PC-3 (cell line): ENCODE measurements around the gene PCNX2. TPM values are rescaled to one million over a fixed set of nuclear protein-coding genes. Genes with fewer than 3 reads are reported as not detected.

ENCODE experiments used
- ATAC-seq: fragments of 200-7000 bp; cut with Tn5 transposase; 2 replicates; pipeline ENCODE4 v1.9.1; 2020; ENCODE audit warnings: mild to moderate bottlenecking, moderate library complexity
- BruUV-seq: library from RNA; stranded (reverse); fragments of 400-500 nt; replicated peaks from 2 replicates; lab custom pipeline; 2021; lab: Mats Ljungman, UMichigan
- CTCF ChIA-PET: fragments of 300-600 bp; sonication (Branson Sonifier 250); formaldehyde crosslinking; loops from one replicate; lab custom pipeline; 2022; ENCODE audit warnings: antibody characterized with exemption; lab: Charles Lee
- POLR2A ChIA-PET: fragments of 300-600 bp; sonication (Branson Sonifier 250); formaldehyde crosslinking; loops from one replicate; lab custom pipeline; 2022; ENCODE audit warnings: antibody characterized with exemption; ENCODE audit not compliant: unreplicated experiment; lab: Charles Lee
- DNase-seq: peaks from one replicate; pipeline ENCODE4 v3.0.0-alpha.2; 2015
- H2AFZ ChIP-seq: fragments of 300-600 bp; sonication (generic); 2 replicates; pipeline ENCODE4 v1.6.0; 2016; ENCODE audit warnings: antibody characterized with exemption, low read length
- H3F3A ChIP-seq: fragments of 300-600 bp; sonication (generic); one replicate; pipeline ENCODE4 v1.6.0; 2017; ENCODE audit warnings: antibody characterized with exemption, low read length, control low read depth, mild to moderate bottlenecking; ENCODE audit not compliant: unreplicated experiment
- H3K27ac ChIP-seq: fragments of 300-600 bp; sonication (generic); 2 replicates; pipeline ENCODE4 v1.5.1; 2016; ENCODE audit warnings: mild to moderate bottlenecking, low read length
- H3K27me3 ChIP-seq: fragments of 300-600 bp; sonication (generic); 2 replicates; pipeline ENCODE4 v1.6.1; 2016; ENCODE audit warnings: low read length, mixed read lengths
- H3K36me3 ChIP-seq: fragments of 300-600 bp; sonication (generic); 2 replicates; pipeline ENCODE4 v1.6.1; 2016; ENCODE audit warnings: low read depth, mixed run types, low read length, mixed read lengths
- H3K4me1 ChIP-seq: fragments of 300-600 bp; sonication (generic); 2 replicates; pipeline ENCODE4 v1.5.1; 2016; ENCODE audit warnings: low read length; ENCODE audit not compliant: insufficient read depth
- H3K4me2 ChIP-seq: fragments of 300-600 bp; sonication (generic); 2 replicates; pipeline ENCODE4 v1.6.0; 2016; ENCODE audit warnings: low read length
- H3K4me3 ChIP-seq: fragments of 300-600 bp; sonication (generic); 2 replicates; pipeline ENCODE4 v1.5.1; 2016; ENCODE audit warnings: mild to moderate bottlenecking, low read length, mixed read lengths
- H3K79me2 ChIP-seq: fragments of 300-600 bp; sonication (generic); 2 replicates; pipeline ENCODE4 v1.6.1; 2017; ENCODE audit warnings: low read length, mixed read lengths
- H3K9ac ChIP-seq: fragments of 300-600 bp; sonication (generic); 2 replicates; pipeline ENCODE4 v1.6.0; 2016; ENCODE audit warnings: mild to moderate bottlenecking, low read length
- H3K9me2 ChIP-seq: fragments of 300-600 bp; sonication (generic); replicated peaks from 2 replicates; pipeline ENCODE4 v1.6.1; 2016; ENCODE audit warnings: mixed run types, low read length, mixed read lengths
- H3K9me3 ChIP-seq: fragments of 300-600 bp; sonication (generic); 2 replicates; pipeline ENCODE4 v1.6.1; 2016; ENCODE audit warnings: low read length, mixed read lengths
- H4K20me1 ChIP-seq: fragments of 300-600 bp; sonication (generic); 2 replicates; pipeline ENCODE4 v1.6.1; 2016; ENCODE audit warnings: low read length, mixed read lengths
- EZH2 ChIP-seq: fragments of 300-600 bp; sonication (generic); IDR thresholded peaks from one replicate; pipeline ENCODE4 v1.6.1; 2017; ENCODE audit warnings: antibody characterized with exemption, mild to moderate bottlenecking, low read length; ENCODE audit not compliant: unreplicated experiment
- EZH2phosphoT487 ChIP-seq: fragments of 300-600 bp; sonication (generic); IDR thresholded peaks from 2 replicates; pipeline ENCODE4 v1.6.1; 2018; ENCODE audit warnings: mild to moderate bottlenecking, antibody characterized with exemption, low read length, borderline replicate concordance
- intact Hi-C: fragments of 100-400 bp; cut with micrococcal nuclease; formaldehyde crosslinking; loops from 2 replicates; pipeline ENCODE4 v1.9.0; 2023
- total RNA-seq: library from RNA; depleted of rRNA; stranded (reverse); fragments of >200 nt; gene quantifications from 2 replicates; pipeline ENCODE4 v1.2.3, GENCODE V29; 2014
- TF ChIP-seq, protein P1 (sequence below): fragments of 300-600 bp; sonication (generic); conservative IDR thresholded peaks from 2 replicates; pipeline ENCODE4 v1.5.1; 2017; ENCODE audit warnings: antibody characterized with exemption, low read depth, mild to moderate bottlenecking, low read length

The PCNX2 gene
- total RNA-seq, 1 experiment from 2014 or later = 17.3 TPM

DNA sequence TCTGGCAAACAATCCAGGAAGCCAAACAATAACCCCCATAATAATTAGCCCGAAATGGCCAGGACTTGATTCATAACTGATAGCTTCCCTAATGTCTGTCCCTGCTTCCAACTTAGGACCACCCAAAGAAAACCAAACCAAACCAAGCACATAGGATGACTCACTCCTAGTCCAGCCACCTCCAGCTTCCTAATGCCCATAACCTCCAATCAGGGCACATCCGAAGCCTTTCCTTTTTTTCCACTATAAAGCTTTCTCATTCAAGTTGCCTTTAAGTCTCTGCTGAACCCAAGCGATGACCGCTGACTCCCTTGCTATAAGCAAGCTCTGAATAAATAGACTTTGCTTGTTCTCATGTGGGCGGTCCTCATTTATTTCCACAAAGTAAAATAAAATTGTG lies 40.4 kb downstream of the PCNX2 start:
- intact Hi-C loops = no loop called here
- Histone ChIP-seq H4K20me1 (no peaks in the 10 kb centered on the region), H3F3A (no peaks in the 10 kb centered on the region), H3K9ac (no peak overlapping the region), H3K9me2 (no peaks in the 10 kb centered on the region), H3K4me3 (no peak overlapping the region), H3K4me1 (peaks cover 3% of the 10 kb centered on the region), H3K4me2 (no peak overlapping the region), H3K27ac (no peak overlapping the region), H2AFZ (no peak overlapping the region), H3K79me2 (no peaks in the 10 kb centered on the region), H3K27me3 (no peaks in the 10 kb centered on the region), H3K36me3 (peaks cover 40% of the 10 kb centered on the region), H3K9me3 (no peaks in the 10 kb centered on the region)
- DNase-seq = no peak
- no TSS peak for BruUV-seq
- TF ChIP-seq, protein P1, sequence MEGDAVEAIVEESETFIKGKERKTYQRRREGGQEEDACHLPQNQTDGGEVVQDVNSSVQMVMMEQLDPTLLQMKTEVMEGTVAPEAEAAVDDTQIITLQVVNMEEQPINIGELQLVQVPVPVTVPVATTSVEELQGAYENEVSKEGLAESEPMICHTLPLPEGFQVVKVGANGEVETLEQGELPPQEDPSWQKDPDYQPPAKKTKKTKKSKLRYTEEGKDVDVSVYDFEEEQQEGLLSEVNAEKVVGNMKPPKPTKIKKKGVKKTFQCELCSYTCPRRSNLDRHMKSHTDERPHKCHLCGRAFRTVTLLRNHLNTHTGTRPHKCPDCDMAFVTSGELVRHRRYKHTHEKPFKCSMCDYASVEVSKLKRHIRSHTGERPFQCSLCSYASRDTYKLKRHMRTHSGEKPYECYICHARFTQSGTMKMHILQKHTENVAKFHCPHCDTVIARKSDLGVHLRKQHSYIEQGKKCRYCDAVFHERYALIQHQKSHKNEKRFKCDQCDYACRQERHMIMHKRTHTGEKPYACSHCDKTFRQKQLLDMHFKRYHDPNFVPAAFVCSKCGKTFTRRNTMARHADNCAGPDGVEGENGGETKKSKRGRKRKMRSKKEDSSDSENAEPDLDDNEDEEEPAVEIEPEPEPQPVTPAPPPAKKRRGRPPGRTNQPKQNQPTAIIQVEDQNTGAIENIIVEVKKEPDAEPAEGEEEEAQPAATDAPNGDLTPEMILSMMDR = no peak
- no peak for TF ChIP-seq EZH2
- TF ChIP-seq EZH2phosphoT487 = no peak
- no peak for ATAC-seq
- ChIA-PET CTCF (no interaction called here), POLR2A (no interaction called here)

DNA sequence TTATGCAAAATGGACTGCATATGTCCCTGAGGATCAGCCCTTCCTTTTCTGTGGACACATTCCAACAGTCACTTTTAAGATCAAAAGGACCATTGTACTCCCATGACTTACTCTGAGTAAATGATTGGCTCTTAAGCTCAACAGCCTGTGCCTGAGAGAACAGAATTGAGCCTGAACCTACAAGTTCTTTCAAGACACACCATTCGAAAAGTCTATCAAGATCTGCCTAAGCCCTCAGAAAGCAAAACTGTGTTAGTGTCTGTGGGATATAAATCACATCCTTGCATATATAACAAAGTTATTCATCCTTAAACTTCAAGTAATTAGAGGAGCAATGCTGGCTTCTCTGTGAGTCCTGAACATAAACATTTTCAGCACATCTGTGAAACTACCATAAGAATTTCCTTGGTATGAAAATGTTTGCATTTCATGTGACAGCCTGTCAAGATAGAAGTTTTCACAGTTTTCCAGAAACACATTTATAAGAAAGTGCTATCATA lies 41.6 kb downstream of the PCNX2 start:
- ChIA-PET CTCF (no interaction called here), POLR2A (no interaction called here)
- DNase-seq (no peak), ATAC-seq (peak; percentile 42; the same call in 1 of the 2 replicates)
- TF ChIP-seq, protein P1 = no peak
- TF ChIP-seq EZH2 (no peak), EZH2phosphoT487 (no peak)
- Histone ChIP-seq H3K4me1 (no peaks in the 10 kb centered on the region), H3K27me3 (no peaks in the 10 kb centered on the region), H2AFZ (no peak overlapping the region), H4K20me1 (no peaks in the 10 kb centered on the region), H3K4me2 (no peak overlapping the region), H3F3A (no peaks in the 10 kb centered on the region), H3K4me3 (no peak overlapping the region), H3K9me3 (no peaks in the 10 kb centered on the region), H3K9me2 (no peaks in the 10 kb centered on the region), H3K27ac (no peak overlapping the region), H3K9ac (no peak overlapping the region), H3K36me3 (peaks cover 33% of the 10 kb centered on the region), H3K79me2 (no peaks in the 10 kb centered on the region)
- BruUV-seq = no TSS peak
- intact Hi-C loops = no loop called here

DNA sequence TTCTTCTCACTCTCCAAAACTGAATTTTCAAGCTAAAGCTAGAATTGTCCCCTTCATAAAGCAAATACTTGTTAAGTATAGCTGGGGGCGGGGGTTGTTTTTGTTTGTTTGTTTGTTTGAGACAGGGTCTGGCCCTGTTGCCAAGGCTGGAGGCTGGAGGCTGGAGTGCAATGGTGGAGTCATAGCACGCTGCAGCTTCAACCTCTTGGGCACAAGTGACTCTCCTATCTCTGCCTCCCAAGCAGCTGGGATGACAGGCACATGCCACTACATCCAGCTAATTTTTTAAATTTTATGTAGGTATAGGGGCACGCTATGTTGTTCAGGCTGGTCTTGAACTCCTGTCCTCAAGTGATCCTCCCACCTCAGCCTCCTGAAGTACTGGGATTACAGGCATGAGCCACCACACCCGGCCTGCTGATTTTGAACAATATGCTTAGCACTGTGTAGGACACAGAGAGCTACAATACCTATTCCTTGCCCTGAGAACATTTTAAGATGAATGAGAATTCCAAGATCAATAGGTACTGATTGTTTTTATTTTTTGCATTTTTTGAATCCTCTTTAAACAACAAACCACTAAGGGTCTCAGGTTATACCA lies 42.2 kb downstream of the PCNX2 start:
- Histone ChIP-seq H3K27ac (no peak overlapping the region), H3K36me3 (peaks cover 32% of the 10 kb centered on the region)
- no peak for ATAC-seq

More for the DNA sequence above, 42.2 kb downstream of the PCNX2 start:
- TF ChIP-seq EZH2 = no peak
- TF ChIP-seq, protein P1 = no peak
- TF ChIP-seq EZH2phosphoT487 = no peak
- H3K4me3 ChIP-seq = no peak overlapping the region
- no peak overlapping the region for H3K4me2 ChIP-seq
- no peaks in the 10 kb centered on the region for H3K27me3 ChIP-seq
- H3K9ac ChIP-seq = no peak overlapping the region
- intact Hi-C loops = no loop called here
- no peak for DNase-seq
- no peaks in the 10 kb centered on the region for H3K9me3 ChIP-seq
- ChIA-PET POLR2A (no interaction called here), CTCF (no interaction called here)
- H3K9me2 ChIP-seq = no peaks in the 10 kb centered on the region
- H2AFZ ChIP-seq = no peak overlapping the region
- BruUV-seq = no TSS peak
- H3K4me1 ChIP-seq = no peaks in the 10 kb centered on the region
- no peaks in the 10 kb centered on the region for H3K79me2 ChIP-seq
- no peaks in the 10 kb centered on the region for H3F3A ChIP-seq
- H4K20me1 ChIP-seq = no peaks in the 10 kb centered on the region
